ENCODE data around the gene LGALS7B. TPM values are rescaled to one million over a fixed set of nuclear protein-coding genes. Genes with fewer than 3 reads are reported as not detected.

LGALS7B gene
- total and polyA plus RNA-seq, 10 of the 15 experiments (the other 5 are each of a cell fraction or from before 2014, with no cell fraction given), result not detected

DNA sequence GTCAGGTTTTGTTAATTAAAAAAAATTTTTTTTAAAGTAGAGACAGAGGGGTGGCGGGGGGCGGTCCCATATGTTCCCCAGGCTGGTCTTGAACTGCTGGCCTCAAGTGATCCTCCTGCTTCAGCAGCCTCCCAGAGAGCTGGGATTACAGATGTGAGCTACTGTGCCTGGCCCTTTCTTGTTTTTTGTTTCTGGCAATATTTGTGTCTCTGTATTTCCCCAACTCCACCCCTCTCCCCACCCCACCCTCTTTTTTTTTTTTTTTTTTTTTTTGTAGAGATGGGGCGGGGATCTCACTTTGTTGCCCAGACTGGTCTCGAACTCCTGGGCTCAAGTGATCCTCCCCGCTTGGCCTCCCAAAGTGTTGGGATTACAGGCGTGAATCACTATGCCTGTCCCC lies 44.1 kb upstream of the LGALS7B start (continued):
- TF ChIP-seq, protein P1, sequence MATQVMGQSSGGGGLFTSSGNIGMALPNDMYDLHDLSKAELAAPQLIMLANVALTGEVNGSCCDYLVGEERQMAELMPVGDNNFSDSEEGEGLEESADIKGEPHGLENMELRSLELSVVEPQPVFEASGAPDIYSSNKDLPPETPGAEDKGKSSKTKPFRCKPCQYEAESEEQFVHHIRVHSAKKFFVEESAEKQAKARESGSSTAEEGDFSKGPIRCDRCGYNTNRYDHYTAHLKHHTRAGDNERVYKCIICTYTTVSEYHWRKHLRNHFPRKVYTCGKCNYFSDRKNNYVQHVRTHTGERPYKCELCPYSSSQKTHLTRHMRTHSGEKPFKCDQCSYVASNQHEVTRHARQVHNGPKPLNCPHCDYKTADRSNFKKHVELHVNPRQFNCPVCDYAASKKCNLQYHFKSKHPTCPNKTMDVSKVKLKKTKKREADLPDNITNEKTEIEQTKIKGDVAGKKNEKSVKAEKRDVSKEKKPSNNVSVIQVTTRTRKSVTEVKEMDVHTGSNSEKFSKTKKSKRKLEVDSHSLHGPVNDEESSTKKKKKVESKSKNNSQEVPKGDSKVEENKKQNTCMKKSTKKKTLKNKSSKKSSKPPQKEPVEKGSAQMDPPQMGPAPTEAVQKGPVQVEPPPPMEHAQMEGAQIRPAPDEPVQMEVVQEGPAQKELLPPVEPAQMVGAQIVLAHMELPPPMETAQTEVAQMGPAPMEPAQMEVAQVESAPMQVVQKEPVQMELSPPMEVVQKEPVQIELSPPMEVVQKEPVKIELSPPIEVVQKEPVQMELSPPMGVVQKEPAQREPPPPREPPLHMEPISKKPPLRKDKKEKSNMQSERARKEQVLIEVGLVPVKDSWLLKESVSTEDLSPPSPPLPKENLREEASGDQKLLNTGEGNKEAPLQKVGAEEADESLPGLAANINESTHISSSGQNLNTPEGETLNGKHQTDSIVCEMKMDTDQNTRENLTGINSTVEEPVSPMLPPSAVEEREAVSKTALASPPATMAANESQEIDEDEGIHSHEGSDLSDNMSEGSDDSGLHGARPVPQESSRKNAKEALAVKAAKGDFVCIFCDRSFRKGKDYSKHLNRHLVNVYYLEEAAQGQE (IDR thresholded peaks at IDR 0.05; ENCODE audit: low read depth, low read length), result no peak
- no peak for TF ChIP-seq IKZF2 (IDR thresholded peaks at IDR 0.05)
- no peak for TF ChIP-seq HDGF (IDR thresholded peaks at IDR 0.05)
- no peak for TF ChIP-seq ZNF274 (IDR thresholded peaks at IDR 0.05; ENCODE audit: insufficient read depth, insufficient read length)
- TF ChIP-seq SIX5 (IDR thresholded peaks at IDR 0.05; ENCODE audit: low read depth, low read length, severe bottlenecking), result no peak
- TF ChIP-seq, protein P2, sequence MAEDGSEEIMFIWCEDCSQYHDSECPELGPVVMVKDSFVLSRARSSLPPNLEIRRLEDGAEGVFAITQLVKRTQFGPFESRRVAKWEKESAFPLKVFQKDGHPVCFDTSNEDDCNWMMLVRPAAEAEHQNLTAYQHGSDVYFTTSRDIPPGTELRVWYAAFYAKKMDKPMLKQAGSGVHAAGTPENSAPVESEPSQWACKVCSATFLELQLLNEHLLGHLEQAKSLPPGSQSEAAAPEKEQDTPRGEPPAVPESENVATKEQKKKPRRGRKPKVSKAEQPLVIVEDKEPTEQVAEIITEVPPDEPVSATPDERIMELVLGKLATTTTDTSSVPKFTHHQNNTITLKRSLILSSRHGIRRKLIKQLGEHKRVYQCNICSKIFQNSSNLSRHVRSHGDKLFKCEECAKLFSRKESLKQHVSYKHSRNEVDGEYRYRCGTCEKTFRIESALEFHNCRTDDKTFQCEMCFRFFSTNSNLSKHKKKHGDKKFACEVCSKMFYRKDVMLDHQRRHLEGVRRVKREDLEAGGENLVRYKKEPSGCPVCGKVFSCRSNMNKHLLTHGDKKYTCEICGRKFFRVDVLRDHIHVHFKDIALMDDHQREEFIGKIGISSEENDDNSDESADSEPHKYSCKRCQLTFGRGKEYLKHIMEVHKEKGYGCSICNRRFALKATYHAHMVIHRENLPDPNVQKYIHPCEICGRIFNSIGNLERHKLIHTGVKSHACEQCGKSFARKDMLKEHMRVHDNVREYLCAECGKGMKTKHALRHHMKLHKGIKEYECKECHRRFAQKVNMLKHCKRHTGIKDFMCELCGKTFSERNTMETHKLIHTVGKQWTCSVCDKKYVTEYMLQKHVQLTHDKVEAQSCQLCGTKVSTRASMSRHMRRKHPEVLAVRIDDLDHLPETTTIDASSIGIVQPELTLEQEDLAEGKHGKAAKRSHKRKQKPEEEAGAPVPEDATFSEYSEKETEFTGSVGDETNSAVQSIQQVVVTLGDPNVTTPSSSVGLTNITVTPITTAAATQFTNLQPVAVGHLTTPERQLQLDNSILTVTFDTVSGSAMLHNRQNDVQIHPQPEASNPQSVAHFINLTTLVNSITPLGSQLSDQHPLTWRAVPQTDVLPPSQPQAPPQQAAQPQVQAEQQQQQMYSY (CRISPR knock-in tag; IDR thresholded peaks at IDR 0.05), result no peak
- no peak for TF ChIP-seq RAD21 (IDR thresholded peaks at IDR 0.05; ENCODE audit: insufficient read depth, low read depth, low read length)

All from GM12878 (cell line).